ENCODE measurements around the gene GABRB1. TPM values are rescaled to one million over a fixed set of nuclear protein-coding genes. Genes with fewer than 3 reads are reported as not detected.

Gene GABRB1
- total and polyA plus RNA-seq, 2 donors (not counting 3 experiments of a cell fraction or from before 2014, with no cell fraction given): not detected

GRCh38 chr4:47135210-47135609, 103.8 kb downstream of the GABRB1 start:
- TF ChIP-seq JUN (IDR thresholded peaks at IDR 0.05; ENCODE audit: borderline replicate concordance, insufficient read depth, insufficient read length, low read depth) (no peak), EZH2 (IDR thresholded peaks at IDR 0.05; ENCODE audit: borderline replicate concordance, low read depth, low read length, severe bottlenecking) (no peak), FOS (IDR thresholded peaks at IDR 0.05; ENCODE audit: borderline replicate concordance, insufficient read depth, low read length) (no peak), CTCF (IDR thresholded peaks at IDR 0.05; ENCODE audit: extremely low read depth in 1 of 2, insufficient read depth in 1 of 2, low read depth in 1 of 2, low read length in 2 of 2) (no peak), POLR2A (IDR thresholded peaks at IDR 0.05; ENCODE audit: low read depth, low read length) (no peak), MYC (IDR thresholded peaks at IDR 0.05; ENCODE audit: low read depth, low read length) (no peak)
- TF ChIP-seq, protein P1, sequence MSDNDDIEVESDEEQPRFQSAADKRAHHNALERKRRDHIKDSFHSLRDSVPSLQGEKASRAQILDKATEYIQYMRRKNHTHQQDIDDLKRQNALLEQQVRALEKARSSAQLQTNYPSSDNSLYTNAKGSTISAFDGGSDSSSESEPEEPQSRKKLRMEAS (IDR thresholded peaks at IDR 0.05; ENCODE audit: insufficient read depth, insufficient read length): no peak
- no TSS peak for BruUV-seq (replicated peaks)
- Histone ChIP-seq H3K27me3 (ENCODE audit: control insufficient read depth in 2 of 2, insufficient read depth in 2 of 2, low read length in 2 of 2) (no peaks in the 10 kb centered on the region), H3K27ac (ENCODE audit: insufficient read depth, low read depth, low read length) (no peak overlapping the region), H4K20me1 (replicated peaks; ENCODE audit: control insufficient read depth, extremely low read depth, insufficient read depth, low read length) (no peaks in the 10 kb centered on the region), H3K9me3 (replicated peaks; ENCODE audit: control insufficient read depth, insufficient read depth, low read length) (no peaks in the 10 kb centered on the region), H3K4me2 (ENCODE audit: insufficient read depth, low read length) (no peak overlapping the region), H2AFZ (ENCODE audit: low read depth, low read length) (no peak overlapping the region), H3K36me3 (ENCODE audit: control insufficient read depth in 2 of 2, extremely low read depth in 1 of 2, insufficient read depth in 2 of 2, low read length in 2 of 2) (no peaks in the 10 kb centered on the region), H3K9ac (replicated peaks; ENCODE audit: extremely low read depth, insufficient read depth, low read length) (no peak overlapping the region), H3K4me1 (ENCODE audit: control insufficient read depth, extremely low read depth, insufficient read depth, low read length) (no peaks in the 10 kb centered on the region), H3K9me1 (replicated peaks; ENCODE audit: control insufficient read depth, extremely low read depth, insufficient read depth, low read length) (no peaks in the 10 kb centered on the region), H3K79me2 (ENCODE audit: control insufficient read depth, insufficient read depth, low read length) (no peaks in the 10 kb centered on the region), H3K4me3 (replicated peaks in 1 of 3; ENCODE audit: insufficient read depth in 1 of 3, low read depth in 1 of 3, low read length in 3 of 3) (no peak overlapping the region)
- FAIRE-seq (no peak), DNase-seq (ENCODE audit: low read depth, low spot score) (no peak)
- CTCF ChIA-PET: interaction anchor here (7.8 kb wide), 1 partner anchor 13 kb away, joined by 34 read pairs; no protein-coding TSS in a partner anchor
- intact Hi-C loops (cut with micrococcal nuclease) (no loop called here), dilution Hi-C loops (cut with MboI; ENCODE audit: extremely low pct_ligation_motif_present, low sequenced_read_pairs) (no loop called here)
- POLR2A ChIA-PET: no interaction called here

Data from endothelial cell of umbilical vein (primary cell).